ENCODE measurements around the gene SGTB. TPM values are rescaled to one million over a fixed set of nuclear protein-coding genes. Genes with fewer than 3 reads are reported as not detected.

Gene SGTB
- polyA plus RNA-seq, 1 donor from 2014 or later, result 9.6 TPM

DNA sequence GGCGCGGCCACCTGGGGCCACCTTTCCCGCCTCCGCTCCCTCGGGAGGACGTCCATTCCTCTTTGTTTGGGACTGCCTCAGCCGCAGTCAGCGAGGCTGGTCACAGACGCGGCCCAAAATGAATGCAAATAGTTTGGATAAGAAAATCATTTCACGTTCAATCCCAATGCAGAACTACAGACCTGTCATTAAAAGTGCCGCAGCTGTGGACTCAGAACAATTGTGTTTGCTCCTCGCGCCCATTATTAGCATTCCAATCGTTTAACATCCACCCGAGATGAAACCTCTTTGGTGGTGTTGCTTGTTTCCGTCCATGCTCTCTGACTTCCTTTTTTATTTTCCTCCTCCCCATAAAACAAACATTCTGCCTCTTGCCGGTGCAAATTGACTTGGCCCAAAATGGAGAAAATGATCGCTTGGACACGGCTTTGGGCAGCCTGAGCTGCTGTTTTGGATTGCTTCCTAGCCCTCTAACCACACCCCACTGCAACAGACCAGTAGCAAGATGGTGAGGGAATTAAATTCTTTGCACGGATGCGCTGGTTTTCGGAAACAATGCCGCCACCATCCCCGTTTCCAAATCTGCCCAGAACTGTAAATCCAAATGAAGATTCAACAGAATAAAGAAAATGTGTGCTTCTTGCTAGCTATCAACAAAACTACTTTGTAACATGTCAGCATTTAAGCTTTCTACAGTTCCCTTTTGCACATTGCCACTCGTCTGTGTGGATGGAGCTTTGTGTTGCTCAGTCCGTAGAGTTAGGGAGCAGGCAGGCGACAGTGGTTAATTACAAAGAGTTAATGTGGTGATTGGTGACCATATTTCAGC lies 880 bp upstream of the SGTB start:
- Histone ChIP-seq H3K27ac (ENCODE audit: low read length) (peak overlapping the region; percentile 58), H3K27me3 (ENCODE audit: insufficient read depth, low read depth, low read length) (no peaks in the 10 kb centered on the region), H2AFZ (ENCODE audit: low read depth, low read length) (peak overlapping the region; percentile 52), H3K9me3 (ENCODE audit: low read length) (no peaks in the 10 kb centered on the region), H3K4me2 (ENCODE audit: low read length) (peak overlapping the region; percentile 80), H3K9me2 (ENCODE audit: insufficient read depth, low read length) (no peaks in the 10 kb centered on the region), H4K20me1 (ENCODE audit: insufficient read depth) (no peaks in the 10 kb centered on the region), H3K4me3 (ENCODE audit: low read length) (peak overlapping the region; percentile 96), H3K79me2 (replicated peaks; ENCODE audit: insufficient read depth, low read length) (peaks cover 34% of the 10 kb centered on the region), H3K36me3 (ENCODE audit: insufficient read depth, low read length) (peaks cover 1% of the 10 kb centered on the region), H3K9ac (ENCODE audit: low read length) (peak overlapping the region; percentile 74), H3F3A (ENCODE audit: insufficient read depth, low read length, poor library complexity, severe bottlenecking) (no peaks in the 10 kb centered on the region)
- TF ChIP-seq SMC3 (conservative IDR thresholded peaks at IDR 0.05; ENCODE audit: poor library complexity) (no peak), MXI1 (conservative IDR thresholded peaks at IDR 0.05; ENCODE audit: poor library complexity, severe bottlenecking) (peak; percentile 18), EZH2 (IDR thresholded peaks at IDR 0.05; ENCODE audit: borderline replicate concordance, insufficient read depth, low read length, poor library complexity, severe bottlenecking) (no peak), TAF1 (IDR thresholded peaks at IDR 0.05; ENCODE audit: low read depth) (peak; percentile 44), EP300 (conservative IDR thresholded peaks at IDR 0.05; ENCODE audit: poor library complexity, severe bottlenecking) (no peak), POLR2AphosphoS5 (IDR thresholded peaks at IDR 0.05) (peak; percentile 8), RAD21 (conservative IDR thresholded peaks at IDR 0.05) (no peak), REST (IDR thresholded peaks at IDR 0.05; ENCODE audit: borderline replicate concordance) (peak; percentile 14)
- TF ChIP-seq, protein P1, sequence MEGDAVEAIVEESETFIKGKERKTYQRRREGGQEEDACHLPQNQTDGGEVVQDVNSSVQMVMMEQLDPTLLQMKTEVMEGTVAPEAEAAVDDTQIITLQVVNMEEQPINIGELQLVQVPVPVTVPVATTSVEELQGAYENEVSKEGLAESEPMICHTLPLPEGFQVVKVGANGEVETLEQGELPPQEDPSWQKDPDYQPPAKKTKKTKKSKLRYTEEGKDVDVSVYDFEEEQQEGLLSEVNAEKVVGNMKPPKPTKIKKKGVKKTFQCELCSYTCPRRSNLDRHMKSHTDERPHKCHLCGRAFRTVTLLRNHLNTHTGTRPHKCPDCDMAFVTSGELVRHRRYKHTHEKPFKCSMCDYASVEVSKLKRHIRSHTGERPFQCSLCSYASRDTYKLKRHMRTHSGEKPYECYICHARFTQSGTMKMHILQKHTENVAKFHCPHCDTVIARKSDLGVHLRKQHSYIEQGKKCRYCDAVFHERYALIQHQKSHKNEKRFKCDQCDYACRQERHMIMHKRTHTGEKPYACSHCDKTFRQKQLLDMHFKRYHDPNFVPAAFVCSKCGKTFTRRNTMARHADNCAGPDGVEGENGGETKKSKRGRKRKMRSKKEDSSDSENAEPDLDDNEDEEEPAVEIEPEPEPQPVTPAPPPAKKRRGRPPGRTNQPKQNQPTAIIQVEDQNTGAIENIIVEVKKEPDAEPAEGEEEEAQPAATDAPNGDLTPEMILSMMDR (IDR thresholded peaks at IDR 0.05; ENCODE audit: poor library complexity, severe bottlenecking), result no peak

- peak overlapping the region; percentile 96 for H3K4me3 ChIP-seq (ENCODE audit: low read length)
- TF ChIP-seq MXI1 (conservative IDR thresholded peaks at IDR 0.05; ENCODE audit: poor library complexity, severe bottlenecking), result peak; percentile 30
- TF ChIP-seq RAD21 (conservative IDR thresholded peaks at IDR 0.05), result no peak
- no peaks in the 10 kb centered on the region for H3F3A ChIP-seq (ENCODE audit: insufficient read depth, low read length, poor library complexity, severe bottlenecking)
- peak overlapping the region; percentile 95 for H2AFZ ChIP-seq (ENCODE audit: low read depth, low read length)
- peak overlapping the region; percentile 30 for H3K27ac ChIP-seq (ENCODE audit: low read length)
- H3K9me3 ChIP-seq (ENCODE audit: low read length), result no peaks in the 10 kb centered on the region
- no peaks in the 10 kb centered on the region for H3K9me2 ChIP-seq (ENCODE audit: insufficient read depth, low read length)
- H3K27me3 ChIP-seq (ENCODE audit: insufficient read depth, low read depth, low read length), result no peaks in the 10 kb centered on the region
- peak overlapping the region; percentile 81 for H3K4me2 ChIP-seq (ENCODE audit: low read length)
- peak overlapping the region; percentile 74 for H3K9ac ChIP-seq (ENCODE audit: low read length)
- H3K79me2 ChIP-seq (replicated peaks; ENCODE audit: insufficient read depth, low read length), result peaks cover 28% of the 10 kb centered on the region
- no peaks in the 10 kb centered on the region for H4K20me1 ChIP-seq (ENCODE audit: insufficient read depth)
- H3K36me3 ChIP-seq (ENCODE audit: insufficient read depth, low read length), result peaks cover 9% of the 10 kb centered on the region
Observed at GRCh38 chr5:65721050-65721719, 724 bp downstream of the SGTB start.
